T-helper 2 cell (primary cell): ENCODE data around the gene EHMT2.
"Not testable (repeated sequence)": the region's sequence is repeated elsewhere in the genome, so short reads cannot be mapped to it uniquely, and the experiment has no call there.

Experiments used
- DNase-seq, 5 experiments: peaks; one replicate each; pipeline versions ENCODE4 v3.0.0 to v3.0.0-alpha.2; 2012 to 2022
- total RNA-seq, 2 donors: gene quantifications; one replicate each; lab custom pipeline; 2026; lab: John Stamatoyannopoulos, UW

EHMT2 gene
- 64.2 to 72.3 reads per million in 2 donors for total RNA-seq

GRCh38 chr6:31897612-31898382 lies at the start of gene EHMT2:
Gene EHMT2, minus strand, starts transcription at chr6:31897698. Its CDS starts 21 bp downstream, at chr6:31897677.
- peak; percentile 72 to 93 (median 78) for DNase-seq

DNA sequence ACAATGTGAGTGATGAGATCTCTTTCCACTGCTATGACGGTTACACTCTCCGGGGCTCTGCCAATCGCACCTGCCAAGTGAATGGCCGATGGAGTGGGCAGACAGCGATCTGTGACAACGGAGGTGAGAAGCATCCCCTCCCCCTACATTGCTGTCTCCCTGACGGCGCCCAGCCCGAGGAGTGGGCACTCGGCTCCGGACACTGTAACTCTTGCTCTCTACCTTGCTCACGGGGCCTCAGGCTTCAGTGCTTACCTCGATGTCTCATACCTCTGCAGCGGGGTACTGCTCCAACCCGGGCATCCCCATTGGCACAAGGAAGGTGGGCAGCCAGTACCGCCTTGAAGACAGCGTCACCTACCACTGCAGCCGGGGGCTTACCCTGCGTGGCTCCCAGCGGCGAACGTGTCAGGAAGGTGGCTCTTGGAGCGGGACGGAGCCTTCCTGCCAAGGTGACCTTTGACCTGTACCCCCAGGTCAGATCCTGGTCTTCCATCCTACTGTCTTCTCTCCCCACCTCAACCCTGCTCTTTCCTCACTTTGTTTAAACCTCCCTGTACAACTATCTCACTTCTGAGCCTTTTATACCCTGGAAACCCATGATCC lies 49.7 kb upstream of the EHMT2 start:
- DNase-seq: no peak

DNA sequence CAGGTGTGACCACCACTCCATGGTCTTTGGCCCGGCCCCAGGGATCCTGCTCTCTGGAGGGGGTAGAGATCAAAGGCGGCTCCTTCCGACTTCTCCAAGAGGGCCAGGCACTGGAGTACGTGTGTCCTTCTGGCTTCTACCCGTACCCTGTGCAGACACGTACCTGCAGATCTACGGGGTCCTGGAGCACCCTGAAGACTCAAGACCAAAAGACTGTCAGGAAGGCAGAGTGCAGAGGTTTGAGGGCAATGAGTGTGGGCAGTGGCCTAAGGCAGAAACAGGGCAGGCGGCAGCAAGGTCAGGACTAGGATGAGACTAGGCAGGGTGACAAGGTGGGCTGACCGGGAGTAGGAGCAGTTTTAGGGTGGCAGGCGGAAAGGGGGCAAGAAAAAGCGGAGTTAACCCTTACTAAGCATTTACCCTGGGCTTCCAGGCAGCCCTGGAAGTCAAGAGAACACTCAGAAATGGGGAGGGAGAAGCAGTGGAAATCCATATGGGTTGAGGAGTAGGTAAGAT lies 48.9 kb upstream of the EHMT2 start:
- no peak for DNase-seq

DNA sequence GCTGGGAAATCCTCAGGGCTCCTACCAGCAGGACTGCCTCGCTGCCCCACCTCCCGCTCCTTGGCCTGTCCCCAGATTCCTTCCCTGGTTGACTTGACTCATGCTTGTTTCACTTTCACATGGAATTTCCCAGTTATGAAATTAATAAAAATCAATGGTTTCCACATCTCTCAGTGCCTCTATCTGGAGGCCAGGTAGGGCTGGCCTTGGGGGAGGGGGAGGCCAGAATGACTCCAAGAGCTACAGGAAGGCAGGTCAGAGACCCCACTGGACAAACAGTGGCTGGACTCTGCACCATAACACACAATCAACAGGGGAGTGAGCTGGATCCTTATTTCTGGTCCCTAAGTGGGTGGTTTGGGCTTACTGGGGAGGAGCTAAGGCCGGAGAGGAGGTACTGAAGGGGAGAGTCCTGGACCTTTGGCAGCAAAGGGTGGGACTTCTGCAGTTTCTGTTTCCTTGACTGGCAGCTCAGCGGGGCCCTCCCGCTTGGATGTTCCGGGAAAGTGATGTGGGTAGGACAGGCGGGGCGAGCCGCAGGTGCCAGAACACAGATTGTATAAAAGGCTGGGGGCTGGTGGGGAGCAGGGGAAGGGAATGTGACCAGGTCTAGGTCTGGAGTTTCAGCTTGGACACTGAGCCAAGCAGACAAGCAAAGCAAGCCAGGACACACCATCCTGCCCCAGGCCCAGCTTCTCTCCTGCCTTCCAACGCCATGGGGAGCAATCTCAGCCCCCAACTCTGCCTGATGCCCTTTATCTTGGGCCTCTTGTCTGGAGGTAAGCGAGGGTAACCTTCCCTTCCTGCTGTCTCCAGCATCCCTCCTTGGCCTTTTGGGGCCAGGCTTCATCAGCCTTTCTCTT lies 48.2 kb upstream of the EHMT2 start, which contains the start of gene CFB:
CFB (plus strand) TSS at position 589 of the 863 bp plus-strand sequence; CDS start at position 716, 127 bp downstream.
- no peak for DNase-seq

DNA sequence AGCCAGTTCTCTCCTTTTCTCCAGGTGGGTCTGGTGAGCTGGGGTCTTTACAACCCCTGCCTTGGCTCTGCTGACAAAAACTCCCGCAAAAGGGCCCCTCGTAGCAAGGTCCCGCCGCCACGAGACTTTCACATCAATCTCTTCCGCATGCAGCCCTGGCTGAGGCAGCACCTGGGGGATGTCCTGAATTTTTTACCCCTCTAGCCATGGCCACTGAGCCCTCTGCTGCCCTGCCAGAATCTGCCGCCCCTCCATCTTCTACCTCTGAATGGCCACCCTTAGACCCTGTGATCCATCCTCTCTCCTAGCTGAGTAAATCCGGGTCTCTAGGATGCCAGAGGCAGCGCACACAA lies 47.6 kb upstream of the EHMT2 start:
- DNase-seq: no peak

GRCh38 chr6:31943742-31944141 lies 46.2 kb upstream of the EHMT2 start:
- DNase-seq: no peak

DNA sequence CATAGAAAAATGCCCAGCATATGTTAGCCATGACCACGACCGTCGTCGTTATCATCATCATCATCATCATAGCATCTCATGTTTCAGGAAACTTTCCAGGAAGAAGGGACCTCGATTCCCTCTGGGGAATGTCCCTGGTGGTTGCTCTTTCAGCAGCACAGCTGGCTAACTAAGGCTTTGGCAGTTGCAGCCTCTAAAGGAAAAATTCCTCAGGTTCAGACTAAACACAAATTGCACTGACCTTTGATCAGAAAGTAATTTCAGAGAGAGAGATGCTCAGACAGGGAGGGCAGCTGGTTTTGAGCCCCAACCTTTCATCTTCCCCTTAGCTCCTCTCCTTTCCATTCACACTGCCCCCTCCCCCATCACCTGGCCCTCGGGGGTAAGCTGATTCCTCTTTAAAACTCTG lies 42.8 kb upstream of the EHMT2 start:
- DNase-seq: no peak

- DNase-seq: no peak
Observed at GRCh38 chr6:31935823-31936222, 38.3 kb upstream of the EHMT2 start.

- no peak for DNase-seq
Observed at GRCh38 chr6:31935021-31935420, 37.5 kb upstream of the EHMT2 start.

GRCh38 chr6:31933537-31933936 lies 36.0 kb upstream of the EHMT2 start:
- DNase-seq: no peak

DNA sequence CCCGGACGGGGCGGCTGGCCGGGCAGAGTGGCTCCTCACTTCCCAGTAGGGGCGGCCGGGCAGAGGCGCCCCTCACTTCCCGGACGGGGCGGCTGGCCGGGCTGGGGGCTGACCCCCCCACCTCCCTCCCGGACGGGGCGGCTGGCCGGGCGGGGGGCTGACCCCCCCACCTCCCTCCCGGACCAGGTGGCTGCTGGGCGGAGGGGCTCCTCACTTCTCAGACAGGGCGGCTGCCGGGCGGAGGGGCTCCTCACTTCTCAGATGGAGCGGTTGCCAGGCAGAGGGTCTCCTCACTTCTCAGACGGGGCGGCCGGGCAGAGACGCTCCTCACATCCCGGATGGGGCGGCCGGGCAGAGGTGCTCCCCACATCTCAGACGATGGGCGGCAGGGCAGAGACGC lies 34.6 kb upstream of the EHMT2 start:
- not testable (repeated sequence) for DNase-seq

DNA sequence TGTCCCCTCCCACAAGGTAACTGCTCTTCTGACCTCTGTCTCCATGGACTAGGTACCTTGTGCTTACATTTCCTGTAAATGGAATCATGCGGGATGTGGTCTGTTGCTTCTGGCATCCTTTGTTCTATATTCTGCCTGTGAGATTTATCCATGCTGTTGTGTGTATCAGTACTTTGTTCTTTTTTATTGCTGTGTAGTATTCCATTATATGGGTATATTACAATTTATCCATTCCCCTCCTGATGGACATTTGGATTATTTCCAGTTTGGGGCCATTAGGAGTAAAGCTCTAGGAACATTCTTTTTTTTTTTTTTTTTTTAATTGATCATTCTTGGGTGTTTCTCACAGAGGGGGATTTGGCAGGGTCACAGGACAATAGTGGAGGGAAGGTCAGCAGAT lies 33.5 kb upstream of the EHMT2 start:
- DNase-seq: no peak

DNA sequence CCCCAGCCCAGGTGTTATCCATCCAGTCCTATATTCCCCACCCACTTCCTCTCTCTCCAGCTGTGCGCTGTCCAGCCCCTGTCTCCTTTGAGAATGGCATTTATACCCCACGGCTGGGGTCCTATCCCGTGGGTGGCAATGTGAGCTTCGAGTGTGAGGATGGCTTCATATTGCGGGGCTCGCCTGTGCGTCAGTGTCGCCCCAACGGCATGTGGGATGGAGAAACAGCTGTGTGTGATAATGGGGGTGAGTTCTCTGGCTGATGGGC lies 31.1 kb upstream of the EHMT2 start:
- no peak for DNase-seq

GRCh38 chr6:31927863-31928671 lies 30.6 kb upstream of the EHMT2 start:
- no peak for DNase-seq

- DNase-seq: no peak
Observed at GRCh38 chr6:31927242-31927862, 29.9 kb upstream of the EHMT2 start, which contains the start of gene C2. Gene C2, plus strand, starts transcription at chr6:31927717. Its CDS starts 36 bp downstream, at chr6:31927753.

- DNase-seq: no peak
Observed at GRCh38 chr6:31922942-31923341, 25.4 kb upstream of the EHMT2 start.

- no peak for DNase-seq
Observed at GRCh38 chr6:31920811-31921210, 23.3 kb upstream of the EHMT2 start.

- no peak for DNase-seq
Observed at GRCh38 chr6:31919624-31920303, 22.3 kb upstream of the EHMT2 start.

DNA sequence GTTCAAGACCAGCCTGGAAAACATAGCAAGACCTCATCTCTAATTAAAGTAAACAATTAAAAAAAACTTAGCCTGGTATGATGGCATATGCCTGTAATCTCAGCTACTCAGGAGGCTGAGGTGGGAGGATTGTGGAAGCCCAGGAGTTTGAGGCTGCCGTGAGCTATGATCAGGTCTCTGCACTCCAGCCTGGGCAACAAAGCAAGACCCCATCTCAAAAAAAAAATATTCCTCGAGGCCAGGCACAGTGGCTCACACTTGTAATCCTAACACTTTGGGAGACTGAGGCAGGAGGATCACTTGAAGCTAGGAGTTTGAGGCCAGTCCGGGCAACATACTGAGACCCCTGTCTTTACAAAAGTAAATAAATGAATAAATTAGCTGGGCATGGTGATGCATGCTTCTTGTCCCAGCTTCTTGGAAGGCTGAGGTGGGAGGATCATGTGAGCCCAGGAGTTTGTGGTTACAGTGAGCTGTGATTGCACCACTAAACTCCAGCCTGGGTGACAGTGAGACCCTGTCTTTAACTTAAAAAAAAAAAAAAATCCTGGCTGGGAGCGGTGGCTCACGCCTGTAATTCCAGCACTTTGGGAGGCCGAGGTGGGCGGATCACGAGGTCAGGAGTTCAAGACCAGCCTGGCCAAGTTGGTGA lies 20.7 kb upstream of the EHMT2 start:
- no peak for DNase-seq

GRCh38 chr6:31915756-31916155 lies 18.3 kb upstream of the EHMT2 start:
- no peak for DNase-seq

GRCh38 chr6:31915351-31915750 lies 17.9 kb upstream of the EHMT2 start:
- DNase-seq: no peak
